Activated CD8-positive, alpha-beta T cell treated with anti-CD3 and anti-CD28 coated beads for 36 hours (primary cell): ENCODE data around the gene BTN1A1. TPM values are rescaled to one million over a fixed set of nuclear protein-coding genes. Genes with fewer than 3 reads are reported as not detected.

ENCODE experiments used
- ATAC-seq: fragments of 200-7000 bp; cut with Tn5 transposase; one replicate; pipeline ENCODE4 v1.10.0; 2021; ENCODE audit warnings: mild to moderate bottlenecking, moderate library complexity
- CTCF ChIA-PET: fragments of 350-600 bp; sonication (Branson Sonifier 250); formaldehyde crosslinking; loops from one replicate; lab custom pipeline; 2021; ENCODE audit warnings: antibody characterized with exemption; lab: Charles Lee
- POLR2A ChIA-PET: fragments of 350-600 bp; sonication (Branson Sonifier 250); formaldehyde crosslinking; loops from one replicate; lab custom pipeline; 2021; ENCODE audit warnings: antibody characterized with exemption; lab: Charles Lee
- DNase-seq: peaks from one replicate; pipeline ENCODE4 v3.0.0-alpha.2; 2020
- H3K27ac Mint-ChIP-seq: one replicate; pipeline ENCODE4 v1.8.0; 2021; ENCODE audit warnings: mild to moderate bottlenecking, mixed read lengths
- H3K27me3 Mint-ChIP-seq: one replicate; pipeline ENCODE4 v1.8.0; 2021; ENCODE audit warnings: mixed read lengths
- H3K36me3 Mint-ChIP-seq: one replicate; pipeline ENCODE4 v1.8.0; 2021; ENCODE audit warnings: low read depth, mixed read lengths
- H3K4me1 Mint-ChIP-seq: one replicate; pipeline ENCODE4 v1.8.0; 2021; ENCODE audit warnings: low read depth, mixed read lengths
- H3K4me3 Mint-ChIP-seq: one replicate; pipeline ENCODE4 v1.8.0; 2021; ENCODE audit warnings: mild to moderate bottlenecking, moderate library complexity, mixed read lengths
- H3K9me3 Mint-ChIP-seq: one replicate; pipeline ENCODE4 v1.8.0; 2021; ENCODE audit warnings: mixed read lengths
- CTCF ChIP-seq: fragments of 200-600 bp; IDR thresholded peaks from one replicate; pipeline ENCODE4 v1.8.0; 2022; ENCODE audit warnings: antibody characterized with exemption, mild to moderate bottlenecking
- intact Hi-C: fragments of 100-400 bp; cut with micrococcal nuclease; formaldehyde crosslinking; loops from one replicate; pipeline ENCODE4 v1.10.0; 2022
- total RNA-seq, 2 experiments: library from RNA; stranded (reverse); gene quantifications; one replicate each; pipeline ENCODE4 v1.2.3, GENCODE V29; 2021

BTN1A1 gene
- total RNA-seq, 2 experiments from 2014 or later = 0.11 TPM; not detected in 1

- H3K36me3 Mint-ChIP-seq = peaks cover 82% of the 10 kb centered on the region
Observed at GRCh38 chr6:26464416-26465131, 35.5 kb upstream of the BTN1A1 start.

GRCh38 chr6:26465776-26466175, 34.3 kb upstream of the BTN1A1 start:
- CTCF ChIA-PET = no interaction called here
- H3K9me3 Mint-ChIP-seq = no peaks in the 10 kb centered on the region
- no peak overlapping the region for H3K27ac Mint-ChIP-seq
- no peak overlapping the region for H3K4me3 Mint-ChIP-seq
- DNase-seq = no peak
- ATAC-seq = no peak
- no peak for TF ChIP-seq CTCF
- peaks cover 30% of the 10 kb centered on the region for H3K4me1 Mint-ChIP-seq
- intact Hi-C loops = no loop called here
- H3K36me3 Mint-ChIP-seq = peaks cover 70% of the 10 kb centered on the region
- no peaks in the 10 kb centered on the region for H3K27me3 Mint-ChIP-seq
- POLR2A ChIA-PET = no interaction called here

More at GRCh38 chr6:26464416-26465131, 35.5 kb upstream of the BTN1A1 start:
- DNase-seq (no peak), ATAC-seq (no peak)
- Mint-ChIP-seq H3K4me3 (no peak overlapping the region), H3K27ac (peak overlapping the region; percentile 30), H3K27me3 (no peaks in the 10 kb centered on the region), H3K9me3 (no peaks in the 10 kb centered on the region), H3K4me1 (peaks cover 42% of the 10 kb centered on the region)
- no peak for TF ChIP-seq CTCF
- intact Hi-C loops = no loop called here
- POLR2A ChIA-PET = interaction anchor here (0.8 to 0.9 kb wide), 2 partner anchors 9 to 73 kb away, joined by 3 to 4 read pairs; no protein-coding TSS in a partner anchor
- CTCF ChIA-PET = interaction anchor here (1.3 kb wide), 1 partner anchor 9 kb away, joined by 3 read pairs; no protein-coding TSS in a partner anchor

GRCh38 chr6:26468829-26469228, 31.3 kb upstream of the BTN1A1 start:
- H3K27ac Mint-ChIP-seq = peak overlapping the region; percentile 13
- POLR2A ChIA-PET = interaction anchor here (0.9 kb wide), 1 partner anchor 16 kb away, joined by 3 read pairs; no protein-coding TSS in a partner anchor
- H3K4me3 Mint-ChIP-seq = no peak overlapping the region
- intact Hi-C loops = no loop called here
- H3K4me1 Mint-ChIP-seq = peaks cover 21% of the 10 kb centered on the region
- H3K9me3 Mint-ChIP-seq = peaks cover 12% of the 10 kb centered on the region
- peaks cover 66% of the 10 kb centered on the region for H3K36me3 Mint-ChIP-seq
- no peak for ATAC-seq
- H3K27me3 Mint-ChIP-seq = no peaks in the 10 kb centered on the region
- no peak for DNase-seq
- CTCF ChIA-PET = no interaction called here
- TF ChIP-seq CTCF = no peak

- POLR2A ChIA-PET = no interaction called here
- CTCF ChIA-PET = no interaction called here
- ATAC-seq = no peak
- Mint-ChIP-seq H3K4me1 (peaks cover 21% of the 10 kb centered on the region), H3K27me3 (no peaks in the 10 kb centered on the region), H3K4me3 (no peak overlapping the region), H3K27ac (no peak overlapping the region), H3K9me3 (peaks cover 12% of the 10 kb centered on the region), H3K36me3 (peaks cover 54% of the 10 kb centered on the region)
- DNase-seq = no peak
- intact Hi-C loops = loop anchor here (5.0 kb wide), 1 partner anchor 62 kb away; no protein-coding TSS in a partner anchor
- TF ChIP-seq CTCF = no peak
Observed at GRCh38 chr6:26470643-26471042, 29.5 kb upstream of the BTN1A1 start.

- intact Hi-C loops = loop anchor here (5.0 kb wide), 1 partner anchor 60 kb away; no protein-coding TSS in a partner anchor
- TF ChIP-seq CTCF = no peak
- ChIA-PET CTCF (interaction anchor here (0.7 to 2.1 kb wide), 2 partner anchors 25 to 143 kb away, joined by 3 to 4 read pairs; no protein-coding TSS in a partner anchor), POLR2A (interaction anchor here (1.0 to 1.4 kb wide), 2 partner anchors 18 to 149 kb away, joined by 4 read pairs; no protein-coding TSS in a partner anchor)
- ATAC-seq (no peak), DNase-seq (no peak)
- Mint-ChIP-seq H3K9me3 (peaks cover 12% of the 10 kb centered on the region), H3K4me3 (no peak overlapping the region), H3K4me1 (peaks cover 32% of the 10 kb centered on the region), H3K27me3 (no peaks in the 10 kb centered on the region), H3K27ac (peak overlapping the region; percentile 26), H3K36me3 (peaks cover 42% of the 10 kb centered on the region)
Observed at GRCh38 chr6:26471970-26472369, 28.1 kb upstream of the BTN1A1 start.
